HepG2 (cell line): Measurements from ENCODE around the gene GNAS. TPM values are rescaled to one million over a fixed set of nuclear protein-coding genes. Genes with fewer than 3 reads are reported as not detected.

ENCODE experiments used
- ATF1 ChIP-seq: IDR thresholded peaks from 2 replicates; pipeline ENCODE4 v1.6.1; 2016; ENCODE audit warnings: mild to moderate bottlenecking, control low read depth
- ATF7 ChIP-seq, 2 experiments: fragments of 450-650 bp in 1 of 2; sonication (generic) in 1 of 2; formaldehyde crosslinking in 1 of 2; IDR thresholded peaks; 2 replicates each; pipeline versions ENCODE4 v1.4.0 to v1.6.1; 2016 to 2020; ENCODE audit warnings: antibody characterized with exemption in 1 of 2, mild to moderate bottlenecking in 1 of 2, missing genetic modification reagents in 1 of 2
- ATF7-NPFF ChIP-seq: sonication (generic); formaldehyde crosslinking; IDR thresholded peaks from 2 replicates; pipeline ENCODE4 v1.8.1; 2023; ENCODE audit warnings: mild to moderate bottlenecking, low read depth, missing genetic modification reagents, moderate library complexity
- BHLHE40 ChIP-seq: IDR thresholded peaks from 2 replicates; pipeline ENCODE4 v1.6.1; 2011; ENCODE audit warnings: low read length, improper control_type of control experiment
- IKZF4 ChIP-seq: sonication (generic); formaldehyde crosslinking; IDR thresholded peaks from 2 replicates; pipeline ENCODE4 v1.5.1; 2020; ENCODE audit warnings: borderline replicate concordance, mild to moderate bottlenecking, low read depth, missing genetic modification reagents; ENCODE audit errors: not compliant biosample characterization
- KDM5A ChIP-seq: fragments of 200-600 bp; sonication (generic); IDR thresholded peaks from 2 replicates; pipeline ENCODE4 v1.7.0; 2018; ENCODE audit warnings: antibody characterized with exemption, mild to moderate bottlenecking, low read length, borderline replicate concordance
- KMT2A ChIP-seq: sonication (generic); formaldehyde crosslinking; IDR thresholded peaks from 2 replicates; pipeline ENCODE4 v1.4.0; 2020; ENCODE audit warnings: missing genetic modification reagents
- POLR2A ChIP-seq, 2 experiments: IDR thresholded peaks; 2 replicates each; pipeline ENCODE4 v1.6.1; 2011; ENCODE audit warnings: low read depth in 2 of 2, low read length in 2 of 2, mild to moderate bottlenecking in 1 of 2, moderate library complexity in 1 of 2; ENCODE audit not compliant: insufficient read depth in 1 of 2
- polyA plus RNA-seq, 8 experiments: library from polyadenylated mRNA; depleted of rRNA in 3 of 8; stranded (reverse) in 7 of 8; unstranded in 1 of 8; fragments of >200 nt; fragmentation: Illumina TruSeq in 4 of 8; extraction: Trizol in 4 of 8; gene quantifications; 2 replicates each; pipeline versions ENCODE4 v1.2.1 to v1.2.3, GENCODE V29; 2011 to 2016; ENCODE audit warnings: low read depth in 4 of 8, missing spikeins in 1 of 8, mixed read lengths in 1 of 8; ENCODE audit not compliant: insufficient read depth in 1 of 8
- total RNA-seq, 5 experiments: library from RNA; depleted of rRNA; stranded (reverse); fragments of >200 nt; fragmentation: Illumina TruSeq; extraction: Trizol; gene quantifications; 2 replicates each; pipeline ENCODE4 v1.2.3, GENCODE V29; 2016; ENCODE audit warnings: low read depth in 1 of 5
- TF ChIP-seq, protein P1 (sequence below): sonication (generic); formaldehyde crosslinking; IDR thresholded peaks from 2 replicates; pipeline ENCODE4 v1.4.0; 2020; ENCODE audit warnings: low read depth, missing genetic modification reagents
- TF ChIP-seq, protein P2 (sequence below): sonication (generic); formaldehyde crosslinking; conservative IDR thresholded peaks from 2 replicates; pipeline ENCODE4 v1.5.0; 2020; ENCODE audit warnings: missing genetic modification reagents
- TF ChIP-seq, protein P3 (sequence below): IDR thresholded peaks from 2 replicates; pipeline ENCODE4 v1.6.1; 2016; ENCODE audit warnings: missing compliant biosample characterization, missing genetic modification reagents, borderline replicate concordance
- TF ChIP-seq, protein P4 (sequence below): sonication (generic); formaldehyde crosslinking; IDR thresholded peaks from 2 replicates; pipeline ENCODE4 v1.4.0; 2020; ENCODE audit warnings: mild to moderate bottlenecking, low read depth, missing genetic modification reagents
- TF ChIP-seq, protein P5 (sequence below): IDR thresholded peaks from 2 replicates; pipeline ENCODE4 v1.6.1; 2016; ENCODE audit warnings: mild to moderate bottlenecking, missing biosample characterization, missing genetic modification reagents
- TF ChIP-seq, protein P6 (sequence below): IDR thresholded peaks from 2 replicates; pipeline ENCODE4 v1.6.1; 2016; ENCODE audit warnings: missing genetic modification reagents, missing compliant biosample characterization
- TF ChIP-seq, protein P7 (sequence below): sonication (generic); formaldehyde crosslinking; IDR thresholded peaks from 2 replicates; pipeline ENCODE4 v1.5.1; 2020; ENCODE audit warnings: missing genetic modification reagents, mild to moderate bottlenecking, borderline replicate concordance

The GNAS gene
- total and polyA plus RNA-seq, 2 of the 13 experiments (the other 11 are each of a cell fraction or from before 2014, with no cell fraction given): 407 to 1,008 TPM

DNA sequence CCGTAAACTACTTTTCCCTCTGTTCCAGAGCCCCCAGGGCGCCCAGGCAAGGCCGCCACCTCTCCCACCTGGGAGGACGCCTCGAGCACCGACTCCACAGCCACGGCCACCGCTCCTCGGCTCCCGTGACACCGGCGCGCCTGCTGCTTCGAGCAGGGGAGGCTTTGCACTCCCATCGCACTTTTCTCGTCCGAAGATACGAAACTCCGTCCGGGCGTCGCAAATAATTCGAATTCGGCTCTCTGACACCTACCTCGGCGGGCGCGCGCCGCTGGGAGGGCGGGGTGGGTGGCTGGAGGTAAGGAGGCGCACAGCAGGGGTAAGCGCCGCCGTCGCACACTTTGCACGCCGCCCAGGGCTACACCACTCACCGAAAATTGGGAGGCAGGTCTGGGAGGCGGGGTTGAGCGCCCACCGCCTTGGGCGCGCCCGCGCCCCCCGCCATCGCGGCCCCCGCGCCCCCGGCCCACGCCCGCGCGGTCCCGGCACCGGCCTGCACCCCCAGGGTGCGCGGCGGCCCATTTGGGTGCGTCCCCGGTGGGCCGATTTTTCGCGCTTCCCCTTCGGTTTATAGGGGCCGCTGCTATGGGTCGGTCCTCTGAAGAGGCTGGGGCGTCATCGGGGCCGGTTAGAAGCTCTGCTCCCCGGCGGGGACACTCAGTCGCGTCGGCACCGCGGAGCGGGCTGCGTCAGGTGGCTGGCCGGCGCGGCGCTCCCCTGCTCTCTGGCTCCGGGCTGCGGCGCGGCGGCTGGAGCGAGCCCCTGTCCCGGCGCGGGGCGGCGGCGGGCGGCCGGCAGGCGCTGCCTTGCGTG, 36.2 kb downstream of the GNAS start (continued):
- TF ChIP-seq, protein P1, sequence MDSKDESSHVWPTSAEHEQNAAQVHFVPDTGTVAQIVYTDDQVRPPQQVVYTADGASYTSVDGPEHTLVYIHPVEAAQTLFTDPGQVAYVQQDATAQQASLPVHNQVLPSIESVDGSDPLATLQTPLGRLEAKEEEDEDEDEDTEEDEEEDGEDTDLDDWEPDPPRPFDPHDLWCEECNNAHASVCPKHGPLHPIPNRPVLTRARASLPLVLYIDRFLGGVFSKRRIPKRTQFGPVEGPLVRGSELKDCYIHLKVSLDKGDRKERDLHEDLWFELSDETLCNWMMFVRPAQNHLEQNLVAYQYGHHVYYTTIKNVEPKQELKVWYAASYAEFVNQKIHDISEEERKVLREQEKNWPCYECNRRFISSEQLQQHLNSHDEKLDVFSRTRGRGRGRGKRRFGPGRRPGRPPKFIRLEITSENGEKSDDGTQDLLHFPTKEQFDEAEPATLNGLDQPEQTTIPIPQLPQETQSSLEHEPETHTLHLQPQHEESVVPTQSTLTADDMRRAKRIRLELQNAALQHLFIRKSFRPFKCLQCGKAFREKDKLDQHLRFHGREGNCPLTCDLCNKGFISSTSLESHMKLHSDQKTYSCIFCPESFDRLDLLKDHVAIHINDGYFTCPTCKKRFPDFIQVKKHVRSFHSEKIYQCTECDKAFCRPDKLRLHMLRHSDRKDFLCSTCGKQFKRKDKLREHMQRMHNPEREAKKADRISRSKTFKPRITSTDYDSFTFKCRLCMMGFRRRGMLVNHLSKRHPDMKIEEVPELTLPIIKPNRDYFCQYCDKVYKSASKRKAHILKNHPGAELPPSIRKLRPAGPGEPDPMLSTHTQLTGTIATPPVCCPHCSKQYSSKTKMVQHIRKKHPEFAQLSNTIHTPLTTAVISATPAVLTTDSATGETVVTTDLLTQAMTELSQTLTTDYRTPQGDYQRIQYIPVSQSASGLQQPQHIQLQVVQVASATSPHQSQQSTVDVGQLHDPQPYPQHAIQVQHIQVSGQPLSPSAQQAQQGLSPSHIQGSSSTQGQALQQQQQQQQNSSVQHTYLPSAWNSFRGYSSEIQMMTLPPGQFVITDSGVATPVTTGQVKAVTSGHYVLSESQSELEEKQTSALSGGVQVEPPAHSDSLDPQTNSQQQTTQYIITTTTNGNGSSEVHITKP: peak; percentile 98
- TF ChIP-seq BHLHE40 (peak; percentile 65; the same call in 1 of the 2 replicates), POLR2A (IDR thresholded peaks at IDR 0.05; ENCODE audit: insufficient read depth in 1 of 2, low read depth in 2 of 2, low read length in 2 of 2) (peak; percentile 93 to 96), ATF1 (CRISPR knock-in tag) (peak; percentile 92), ATF7 (IDR thresholded peaks at IDR 0.05) (no peak), ATF7 (CRISPR knock-in tag; IDR thresholded peaks at IDR 0.05) (0 out of 2 replicates have a peak, but pooled peaks have one; percentile 54), IKZF4 (CRISPR knock-in tag) (peak; percentile 39), KDM5A (peak; percentile 93), ATF7-NPFF (0 out of 2 replicates have a peak, but pooled peaks have one; percentile 5), KMT2A (CRISPR knock-in tag) (0 out of 2 replicates have a peak, but pooled peaks have one; percentile 47)
- TF ChIP-seq, protein P2, sequence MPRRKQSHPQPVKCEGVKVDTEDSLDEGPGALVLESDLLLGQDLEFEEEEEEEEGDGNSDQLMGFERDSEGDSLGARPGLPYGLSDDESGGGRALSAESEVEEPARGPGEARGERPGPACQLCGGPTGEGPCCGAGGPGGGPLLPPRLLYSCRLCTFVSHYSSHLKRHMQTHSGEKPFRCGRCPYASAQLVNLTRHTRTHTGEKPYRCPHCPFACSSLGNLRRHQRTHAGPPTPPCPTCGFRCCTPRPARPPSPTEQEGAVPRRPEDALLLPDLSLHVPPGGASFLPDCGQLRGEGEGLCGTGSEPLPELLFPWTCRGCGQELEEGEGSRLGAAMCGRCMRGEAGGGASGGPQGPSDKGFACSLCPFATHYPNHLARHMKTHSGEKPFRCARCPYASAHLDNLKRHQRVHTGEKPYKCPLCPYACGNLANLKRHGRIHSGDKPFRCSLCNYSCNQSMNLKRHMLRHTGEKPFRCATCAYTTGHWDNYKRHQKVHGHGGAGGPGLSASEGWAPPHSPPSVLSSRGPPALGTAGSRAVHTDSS: 0 out of 2 replicates have a peak, but pooled peaks have one; percentile 62
- TF ChIP-seq, protein P3, sequence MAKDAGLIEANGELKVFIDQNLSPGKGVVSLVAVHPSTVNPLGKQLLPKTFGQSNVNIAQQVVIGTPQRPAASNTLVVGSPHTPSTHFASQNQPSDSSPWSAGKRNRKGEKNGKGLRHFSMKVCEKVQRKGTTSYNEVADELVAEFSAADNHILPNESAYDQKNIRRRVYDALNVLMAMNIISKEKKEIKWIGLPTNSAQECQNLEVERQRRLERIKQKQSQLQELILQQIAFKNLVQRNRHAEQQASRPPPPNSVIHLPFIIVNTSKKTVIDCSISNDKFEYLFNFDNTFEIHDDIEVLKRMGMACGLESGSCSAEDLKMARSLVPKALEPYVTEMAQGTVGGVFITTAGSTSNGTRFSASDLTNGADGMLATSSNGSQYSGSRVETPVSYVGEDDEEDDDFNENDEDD: peak; percentile 16; the same call in 1 of the 2 replicates
- TF ChIP-seq, protein P4, sequence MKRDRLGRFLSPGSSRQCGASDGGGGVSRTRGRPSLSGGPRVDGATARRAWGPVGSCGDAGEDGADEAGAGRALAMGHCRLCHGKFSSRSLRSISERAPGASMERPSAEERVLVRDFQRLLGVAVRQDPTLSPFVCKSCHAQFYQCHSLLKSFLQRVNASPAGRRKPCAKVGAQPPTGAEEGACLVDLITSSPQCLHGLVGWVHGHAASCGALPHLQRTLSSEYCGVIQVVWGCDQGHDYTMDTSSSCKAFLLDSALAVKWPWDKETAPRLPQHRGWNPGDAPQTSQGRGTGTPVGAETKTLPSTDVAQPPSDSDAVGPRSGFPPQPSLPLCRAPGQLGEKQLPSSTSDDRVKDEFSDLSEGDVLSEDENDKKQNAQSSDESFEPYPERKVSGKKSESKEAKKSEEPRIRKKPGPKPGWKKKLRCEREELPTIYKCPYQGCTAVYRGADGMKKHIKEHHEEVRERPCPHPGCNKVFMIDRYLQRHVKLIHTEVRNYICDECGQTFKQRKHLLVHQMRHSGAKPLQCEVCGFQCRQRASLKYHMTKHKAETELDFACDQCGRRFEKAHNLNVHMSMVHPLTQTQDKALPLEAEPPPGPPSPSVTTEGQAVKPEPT (CRISPR knock-in tag): no peak
- TF ChIP-seq, protein P5, sequence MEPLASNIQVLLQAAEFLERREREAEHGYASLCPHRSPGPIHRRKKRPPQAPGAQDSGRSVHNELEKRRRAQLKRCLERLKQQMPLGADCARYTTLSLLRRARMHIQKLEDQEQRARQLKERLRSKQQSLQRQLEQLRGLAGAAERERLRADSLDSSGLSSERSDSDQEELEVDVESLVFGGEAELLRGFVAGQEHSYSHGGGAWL (CRISPR knock-in tag): peak; percentile 34; the same call in 1 of the 2 replicates
- TF ChIP-seq, protein P6, sequence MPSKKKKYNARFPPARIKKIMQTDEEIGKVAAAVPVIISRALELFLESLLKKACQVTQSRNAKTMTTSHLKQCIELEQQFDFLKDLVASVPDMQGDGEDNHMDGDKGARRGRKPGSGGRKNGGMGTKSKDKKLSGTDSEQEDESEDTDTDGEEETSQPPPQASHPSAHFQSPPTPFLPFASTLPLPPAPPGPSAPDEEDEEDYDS: peak; percentile 97
- TF ChIP-seq, protein P7, sequence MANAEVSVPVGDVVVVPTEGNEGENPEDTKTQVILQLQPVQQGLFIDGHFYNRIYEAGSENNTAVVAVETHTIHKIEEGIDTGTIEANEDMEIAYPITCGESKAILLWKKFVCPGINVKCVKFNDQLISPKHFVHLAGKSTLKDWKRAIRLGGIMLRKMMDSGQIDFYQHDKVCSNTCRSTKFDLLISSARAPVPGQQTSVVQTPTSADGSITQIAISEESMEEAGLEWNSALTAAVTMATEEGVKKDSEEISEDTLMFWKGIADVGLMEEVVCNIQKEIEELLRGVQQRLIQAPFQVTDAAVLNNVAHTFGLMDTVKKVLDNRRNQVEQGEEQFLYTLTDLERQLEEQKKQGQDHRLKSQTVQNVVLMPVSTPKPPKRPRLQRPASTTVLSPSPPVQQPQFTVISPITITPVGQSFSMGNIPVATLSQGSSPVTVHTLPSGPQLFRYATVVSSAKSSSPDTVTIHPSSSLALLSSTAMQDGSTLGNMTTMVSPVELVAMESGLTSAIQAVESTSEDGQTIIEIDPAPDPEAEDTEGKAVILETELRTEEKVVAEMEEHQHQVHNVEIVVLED (CRISPR knock-in tag): peak; percentile 32; the same call in 1 of the 2 replicates
